Measurements from ENCODE around the gene TMEM108.

Gene TMEM108

GRCh38 chr3:133429063-133429462, 390.9 kb downstream of the TMEM108 start:
- DNase-seq, result no peak

- DNase-seq, result no peak
Measured at GRCh38 chr3:133439563-133439962, 401.4 kb downstream of the TMEM108 start.

- DNase-seq, result no peak
Measured at GRCh38 chr3:133440652-133441051, 402.5 kb downstream of the TMEM108 start.

- peak; percentile 9 for DNase-seq
Measured at GRCh38 chr3:133441867-133442270, 403.7 kb downstream of the TMEM108 start.

- DNase-seq, result no peak
Measured at GRCh38 chr3:133442518-133442917, 404.3 kb downstream of the TMEM108 start.

- no peak for DNase-seq
Measured at GRCh38 chr3:133443649-133444422, 405.6 kb downstream of the TMEM108 start.

- no peak for DNase-seq
Measured at GRCh38 chr3:133444423-133444774, 406.2 kb downstream of the TMEM108 start.

GRCh38 chr3:133445108-133445507, 406.9 kb downstream of the TMEM108 start:
- DNase-seq, result no peak
